ENCODE measurements around the gene TRIM33. TPM values are rescaled to one million over a fixed set of nuclear protein-coding genes. Genes with fewer than 3 reads are reported as not detected.

The TRIM33 gene
- total RNA-seq, 1 experiment from 2014 or later = 41.2 TPM

DNA sequence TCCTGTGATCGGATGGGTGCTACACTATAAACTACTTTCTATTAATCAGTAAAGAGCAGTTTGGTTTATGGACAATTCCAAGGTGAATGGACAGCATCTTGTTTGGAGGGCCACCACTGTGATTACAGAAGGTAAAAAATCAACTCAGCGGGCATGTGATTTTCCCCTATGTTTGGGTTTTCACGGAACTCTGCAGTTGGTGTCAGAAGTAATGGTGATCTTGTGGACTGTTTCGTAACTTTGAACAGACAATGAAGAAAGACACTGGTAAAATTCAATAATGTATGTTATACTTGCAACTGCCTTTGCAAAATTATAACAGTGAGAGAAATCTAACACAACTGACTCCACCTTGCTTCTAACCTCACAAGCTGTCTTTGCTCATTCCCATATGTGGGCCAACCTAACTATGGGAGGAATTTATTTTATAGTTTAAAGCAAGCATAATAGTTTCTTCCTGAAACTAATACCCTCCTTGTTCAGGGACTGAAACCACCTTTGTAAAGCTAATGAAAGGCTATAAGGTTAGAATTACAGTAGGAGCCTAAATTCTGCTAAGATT, 53.2 kb downstream of the TRIM33 start:
- ChIA-PET RAD21 (ENCODE audit: low non-redundant PET in 1 of 2, low total read pairs in 2 of 2, uncharacterized antibody in 2 of 2, unreplicated experiment in 2 of 2) (no interaction called here), CTCF (no interaction called here), POLR2A (no interaction called here)
- TF ChIP-seq POLR2A (IDR thresholded peaks at IDR 0.05; ENCODE audit: borderline replicate concordance, extremely low read depth, insufficient read depth, insufficient read length) (no peak), POLR2AphosphoS5 (IDR thresholded peaks at IDR 0.05; ENCODE audit: low read depth, low read length) (no peak), JUND (IDR thresholded peaks at IDR 0.05) (no peak), EZH2 (IDR thresholded peaks at IDR 0.05) (no peak), TCF7L2 (IDR thresholded peaks at IDR 0.05; ENCODE audit: borderline replicate concordance, extremely low read depth, insufficient read depth, insufficient read length) (no peak), EZH2phosphoT487 (IDR thresholded peaks at IDR 0.05; ENCODE audit: borderline replicate concordance) (no peak), YY1 (IDR thresholded peaks at IDR 0.05; ENCODE audit: extremely low read depth, insufficient replicate concordance, low read depth, low read length) (no peak), SIN3A (IDR thresholded peaks at IDR 0.05; ENCODE audit: low read depth) (no peak), ZFX (IDR thresholded peaks at IDR 0.05) (no peak), CTCF (IDR thresholded peaks at IDR 0.05 in 2 of 3, conservative IDR thresholded peaks at IDR 0.05 in 1 of 3; ENCODE audit: borderline replicate concordance in 1 of 3, insufficient read depth in 1 of 3, low read depth in 2 of 3, low read length in 2 of 3) (no peak)
- TF ChIP-seq, protein P1, sequence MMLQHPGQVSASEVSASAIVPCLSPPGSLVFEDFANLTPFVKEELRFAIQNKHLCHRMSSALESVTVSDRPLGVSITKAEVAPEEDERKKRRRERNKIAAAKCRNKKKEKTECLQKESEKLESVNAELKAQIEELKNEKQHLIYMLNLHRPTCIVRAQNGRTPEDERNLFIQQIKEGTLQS (IDR thresholded peaks at IDR 0.05) = no peak
- Histone ChIP-seq H4K20me1 (ENCODE audit: insufficient read depth) (no peaks in the 10 kb centered on the region), H3K9ac (ENCODE audit: low read length) (no peak overlapping the region), H3K9me2 (ENCODE audit: insufficient read depth) (no peaks in the 10 kb centered on the region), H2AFZ (ENCODE audit: low read depth, low read length, poor library complexity, severe bottlenecking) (no peak overlapping the region), H3K9me3 (ENCODE audit: control insufficient read depth in 1 of 2, insufficient read depth in 1 of 2, low read depth in 1 of 2, low read length in 2 of 2) (peaks cover 0 to 5% of the 10 kb centered on the region in 2 experiments; a peak in 1 of 4 replicates), H3K27ac (ENCODE audit: low read depth, low read length) (no peak overlapping the region), H3K4me2 (ENCODE audit: low read length) (no peak overlapping the region), H3K27me3 (ENCODE audit: insufficient read depth, low read length) (no peaks in the 10 kb centered on the region), H3K79me2 (ENCODE audit: insufficient read depth, low read length) (peaks cover 38% of the 10 kb centered on the region), H3K4me3 (replicated peaks in 1 of 2; ENCODE audit: low read depth in 1 of 2, low read length in 2 of 2) (no peak overlapping the region), H3K4me1 (ENCODE audit: control insufficient read depth in 1 of 2, insufficient read depth in 2 of 2, low read length in 2 of 2) (peaks cover 0 to 13% of the 10 kb centered on the region in 2 experiments; a peak in 2 of 4 replicates), H3K36me3 (ENCODE audit: control insufficient read depth in 1 of 2, insufficient read depth in 2 of 2, low read length in 2 of 2) (peaks cover 2 to 36% of the 10 kb centered on the region in 2 experiments; a peak in 2 of 4 replicates)
- ATAC-seq (no peak), DNase-seq (ENCODE audit: low read depth, low spot score) (no peak)
- intact Hi-C loops (cut with micrococcal nuclease) = no loop called here
- BruUV-seq (replicated peaks) = no TSS peak
